Measurements from ENCODE around the gene APBA2. TPM values are rescaled to one million over a fixed set of nuclear protein-coding genes. Genes with fewer than 3 reads are reported as not detected.

Gene APBA2
- polyA plus RNA-seq, 2 of the 4 experiments (the other 2 are of a cell fraction): 11.4 to 12.6 TPM

GRCh38 chr15:29058903-29059539 is 173.2 kb downstream of the APBA2 start (continued):
- no peak for TF ChIP-seq E2F6 (IDR thresholded peaks at IDR 0.05; ENCODE audit: borderline replicate concordance, low read depth)

GRCh38 chr15:29059871-29060640 is 174.3 kb downstream of the APBA2 start:
- FAIRE-seq: no peak
- WGBS (ENCODE audit: missing lambda C conversion rate): 83% methylated on average over 16 of the region's 16 CpGs

GRCh38 chr15:29061746-29062145 is 176.0 kb downstream of the APBA2 start:
- Histone ChIP-seq H3K27ac (no peak overlapping the region), H3K9me3 (no peaks in the 10 kb centered on the region), H3K4me3 (no peak overlapping the region), H3K4me2 (no peak overlapping the region), H3K4me1 (no peaks in the 10 kb centered on the region)
- TF ChIP-seq HOXB5 (CRISPR knock-in tag; IDR thresholded peaks at IDR 0.05) (no peak), PHF8 (IDR thresholded peaks at IDR 0.05; ENCODE audit: borderline replicate concordance, low read depth) (no peak), ZSCAN20 (CRISPR knock-in tag; IDR thresholded peaks at IDR 0.05) (no peak), SMC3 (IDR thresholded peaks at IDR 0.05) (no peak), CBX2 (IDR thresholded peaks at IDR 0.05; ENCODE audit: borderline replicate concordance, low read depth) (no peak), E2F6 (IDR thresholded peaks at IDR 0.05; ENCODE audit: borderline replicate concordance, low read depth) (no peak), KDM5A (IDR thresholded peaks at IDR 0.05) (no peak), CEBPB (IDR thresholded peaks at IDR 0.05) (no peak), NFE2L2 (conservative IDR thresholded peaks at IDR 0.05; ENCODE audit: low read length) (no peak), EHF (CRISPR knock-in tag; IDR thresholded peaks at IDR 0.05) (no peak), HOXA7 (CRISPR knock-in tag; IDR thresholded peaks at IDR 0.05) (no peak), MAX (IDR thresholded peaks at IDR 0.05) (no peak), PBX3 (IDR thresholded peaks at IDR 0.05) (no peak), NPAS2 (CRISPR knock-in tag; IDR thresholded peaks at IDR 0.05; ENCODE audit: borderline replicate concordance) (no peak), FOSB (CRISPR knock-in tag; IDR thresholded peaks at IDR 0.05) (no peak), HEYL (CRISPR knock-in tag; IDR thresholded peaks at IDR 0.05) (no peak), RAD21 (conservative IDR thresholded peaks at IDR 0.05 in 1 of 2, IDR thresholded peaks at IDR 0.05 in 1 of 2) (no peak)
- no peak for ATAC-seq
- ChIA-PET POLR2A (no interaction called here), CTCF (interaction anchor here (1.5 kb wide), 1 partner anchor 40 kb away, joined by 6 read pairs; no protein-coding TSS in a partner anchor)
- no peak for DNase-seq (ENCODE audit: low read depth in 1 of 2, low spot score in 1 of 2)
- WGBS (ENCODE audit: missing lambda C conversion rate): 90% methylated on average over 6 of the region's 6 CpGs
- FAIRE-seq: no peak

More at GRCh38 chr15:29059871-29060640, 174.3 kb downstream of the APBA2 start:
- Histone ChIP-seq H3K4me3 (no peak overlapping the region), H3K4me1 (no peaks in the 10 kb centered on the region), H3K27ac (no peak overlapping the region), H3K9me3 (no peaks in the 10 kb centered on the region), H3K4me2 (no peak overlapping the region)
- TF ChIP-seq MYC (IDR thresholded peaks at IDR 0.05; ENCODE audit: borderline replicate concordance, low read length) (no peak), RCOR1 (IDR thresholded peaks at IDR 0.05; ENCODE audit: low read depth, low read length) (no peak), RARB (CRISPR knock-in tag; IDR thresholded peaks at IDR 0.05) (no peak), EHF (CRISPR knock-in tag; IDR thresholded peaks at IDR 0.05) (no peak), ZSCAN20 (CRISPR knock-in tag; IDR thresholded peaks at IDR 0.05) (no peak), FOSB (CRISPR knock-in tag; IDR thresholded peaks at IDR 0.05) (no peak), ATOH8 (CRISPR knock-in tag; IDR thresholded peaks at IDR 0.05; ENCODE audit: low read depth) (no peak), BCL3 (IDR thresholded peaks at IDR 0.05) (no peak), HDAC2 (IDR thresholded peaks at IDR 0.05) (no peak), ZFP36 (IDR thresholded peaks at IDR 0.05; ENCODE audit: borderline replicate concordance, partially characterized antibody) (no peak), HOXB13 (CRISPR knock-in tag; IDR thresholded peaks at IDR 0.05; ENCODE audit: low read depth) (no peak), RFX5 (IDR thresholded peaks at IDR 0.05) (no peak), POLR2A (IDR thresholded peaks at IDR 0.05; ENCODE audit: low read length) (no peak)
- ATAC-seq: no peak
- ChIA-PET POLR2A (no interaction called here), CTCF (interaction anchor here (1.2 to 1.5 kb wide), 3 partner anchors 26 to 42 kb away, joined by 3 to 6 read pairs (median 4); no protein-coding TSS in a partner anchor)
- no peak for DNase-seq (ENCODE audit: low read depth in 1 of 2, low spot score in 1 of 2)
